GM23248 (cell line): ENCODE data around the gene ARHGEF38. TPM values are rescaled to one million over a fixed set of nuclear protein-coding genes. Genes with fewer than 3 reads are reported as not detected.

Experiments
- DNase-seq: peaks from one replicate; pipeline ENCODE4 v3.0.0-alpha.2; 2015
- H2AFZ ChIP-seq: fragments of 200-600 bp; sonication (generic); 2 replicates; pipeline ENCODE4 v1.6.1; 2016; ENCODE audit warnings: antibody characterized with exemption
- H3F3A ChIP-seq: fragments of 200-600 bp; sonication (generic); 2 replicates; pipeline ENCODE4 v1.6.1; 2016; ENCODE audit warnings: mild to moderate bottlenecking, antibody characterized with exemption, mixed run types; ENCODE audit not compliant: insufficient read depth
- H3K27ac ChIP-seq: fragments of 200-600 bp; sonication (generic); 2 replicates; pipeline ENCODE4 v1.5.1; 2016; ENCODE audit warnings: mild to moderate bottlenecking
- H3K27me3 ChIP-seq: fragments of 200-600 bp; sonication (generic); replicated peaks from 2 replicates; pipeline ENCODE4 v1.6.1; 2016; ENCODE audit warnings: mild to moderate bottlenecking; ENCODE audit not compliant: insufficient read depth
- H3K36me3 ChIP-seq: fragments of 200-600 bp; sonication (generic); 2 replicates; pipeline ENCODE4 v1.6.1; 2016; ENCODE audit warnings: low read depth, mild to moderate bottlenecking
- H3K4me1 ChIP-seq: fragments of 200-600 bp; sonication (generic); 2 replicates; pipeline ENCODE4 v1.6.1; 2016; ENCODE audit warnings: mild to moderate bottlenecking; ENCODE audit not compliant: insufficient read depth
- H3K4me2 ChIP-seq: fragments of 200-600 bp; sonication (generic); one replicate; pipeline ENCODE4 v1.6.1; 2016; ENCODE audit warnings: mild to moderate bottlenecking; ENCODE audit not compliant: unreplicated experiment
- H3K4me3 ChIP-seq: fragments of 200-600 bp; sonication (generic); 2 replicates; pipeline ENCODE4 v1.5.1; 2016; ENCODE audit warnings: mild to moderate bottlenecking
- H3K79me2 ChIP-seq: fragments of 200-600 bp; sonication (generic); 2 replicates; pipeline ENCODE4 v1.6.1; 2016; ENCODE audit warnings: mild to moderate bottlenecking; ENCODE audit not compliant: insufficient read depth
- H3K9ac ChIP-seq: fragments of 200-600 bp; sonication (generic); 2 replicates; pipeline ENCODE4 v1.6.1; 2016; ENCODE audit warnings: mild to moderate bottlenecking
- H3K9me2 ChIP-seq: fragments of 200-600 bp; sonication (generic); 2 replicates; pipeline ENCODE4 v1.6.1; 2016; ENCODE audit warnings: mixed run types, mild to moderate bottlenecking, moderate library complexity; ENCODE audit not compliant: insufficient read depth
- H3K9me3 ChIP-seq: fragments of 200-600 bp; sonication (generic); one replicate; pipeline ENCODE4 v1.6.1; 2017; ENCODE audit warnings: low read depth
- H4K20me1 ChIP-seq: fragments of 200-600 bp; sonication (generic); 2 replicates; pipeline ENCODE4 v1.6.0; 2016; ENCODE audit not compliant: insufficient read depth
- EZH2 ChIP-seq: fragments of 200-600 bp; sonication (generic); IDR thresholded peaks from 2 replicates; pipeline ENCODE4 v1.6.1; 2018; ENCODE audit warnings: antibody characterized with exemption, mild to moderate bottlenecking; ENCODE audit not compliant: insufficient read depth, poor library complexity, severe bottlenecking
- EZH2phosphoT487 ChIP-seq: fragments of 200-600 bp; sonication (generic); IDR thresholded peaks from 2 replicates; pipeline ENCODE4 v1.6.1; 2018; ENCODE audit warnings: antibody characterized with exemption, moderate library complexity, mild to moderate bottlenecking, low read depth; ENCODE audit not compliant: insufficient read depth
- WGBS, 2 experiments: methylation state at CpG; one replicate each; pipeline ENCODE4 v1.1.6; 2015 to 2017; ENCODE audit warnings: low lambda C conversion rate in 2 of 2, low coverage in 1 of 2; ENCODE audit errors: missing lambda C conversion rate in 2 of 2; 5-methylcytosine and 5-hydroxymethylcytosine counted together
- in situ Hi-C: fragments of 300-500 bp; cut with MboI; formaldehyde crosslinking; loops from 2 replicates; pipeline ENCODE4 v1.15.0; 2020
- polyA plus RNA-seq: library from polyadenylated mRNA; unstranded; fragments of >200 nt; fragmentation: Nextera tagmentation; extraction: Ambion mirVana; gene quantifications from 2 replicates; pipeline ENCODE4 v1.2.1, GENCODE V29; 2016
- total RNA-seq: library from RNA; depleted of rRNA; stranded (reverse); fragments of >200 nt; shearing (Covaris generic); gene quantifications from 2 replicates; pipeline ENCODE4 v1.2.3, GENCODE V29; 2014

Gene ARHGEF38
- total and polyA plus RNA-seq, 2 experiments from 2014 or later: not detected

DNA sequence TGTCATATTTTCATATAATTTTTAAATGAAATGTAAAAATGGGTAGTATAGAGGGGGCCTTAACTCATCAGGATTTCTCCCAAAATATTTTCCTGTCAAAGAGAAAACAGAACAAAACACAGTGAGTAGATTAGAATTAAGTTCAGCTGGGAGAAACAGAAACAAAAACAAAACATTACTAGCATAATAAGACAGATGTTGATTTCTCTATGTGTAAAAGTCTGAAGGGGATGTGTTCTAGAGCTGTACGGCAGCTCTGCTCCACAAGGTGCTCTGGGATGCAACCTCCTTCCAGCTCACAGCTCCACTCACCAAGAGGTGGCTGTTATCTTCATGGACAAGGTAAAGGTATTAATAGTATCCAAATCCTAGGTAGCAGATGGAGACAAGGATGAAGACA lies 72.8 kb downstream of the ARHGEF38 start:
- Histone ChIP-seq H3K79me2 (no peaks in the 10 kb centered on the region), H3K36me3 (no peaks in the 10 kb centered on the region), H3K9ac (no peak overlapping the region), H3K4me1 (no peaks in the 10 kb centered on the region), H3F3A (no peaks in the 10 kb centered on the region), H3K4me3 (no peak overlapping the region), H3K4me2 (no peak overlapping the region), H3K9me3 (no peaks in the 10 kb centered on the region), H3K27ac (no peak overlapping the region), H2AFZ (no peak overlapping the region), H3K27me3 (peaks cover 12% of the 10 kb centered on the region), H3K9me2 (no peaks in the 10 kb centered on the region), H4K20me1 (no peaks in the 10 kb centered on the region)
- no peak for TF ChIP-seq EZH2phosphoT487
- TF ChIP-seq EZH2: no peak
- in situ Hi-C loops: no loop called here
- no peak for DNase-seq
- WGBS, 2 experiments: 17 to 56% methylated on average over 1 of the region's 1 CpG

DNA sequence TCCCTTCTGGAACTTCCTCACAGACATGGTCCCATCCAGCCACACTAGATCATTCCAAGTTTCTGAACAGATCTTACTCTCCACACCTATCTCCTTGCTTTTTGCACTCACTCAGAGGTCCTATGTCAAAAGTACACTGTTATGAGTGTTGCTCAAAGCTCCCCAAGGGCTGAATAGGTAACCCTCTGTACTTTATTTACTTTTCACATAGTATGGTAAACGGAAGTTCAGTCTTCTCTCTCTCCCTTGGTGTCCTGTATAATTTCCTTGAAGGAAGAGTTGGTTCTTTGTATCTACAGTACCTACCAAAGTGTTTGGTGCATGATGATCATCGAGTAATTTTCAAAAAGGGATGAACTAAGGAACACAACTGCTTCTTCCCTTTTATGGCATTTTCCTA lies 74.4 kb downstream of the ARHGEF38 start:
- Histone ChIP-seq H3K4me3 (no peak overlapping the region), H3K9me2 (no peaks in the 10 kb centered on the region), H2AFZ (no peak overlapping the region), H3K79me2 (no peaks in the 10 kb centered on the region), H3K27ac (no peak overlapping the region), H3K9ac (no peak overlapping the region), H3K36me3 (no peaks in the 10 kb centered on the region), H3K9me3 (no peaks in the 10 kb centered on the region), H3K27me3 (peaks cover 12% of the 10 kb centered on the region), H3K4me2 (no peak overlapping the region), H3F3A (no peaks in the 10 kb centered on the region), H4K20me1 (no peaks in the 10 kb centered on the region), H3K4me1 (no peaks in the 10 kb centered on the region)
- DNase-seq: no peak
- TF ChIP-seq EZH2 (no peak), EZH2phosphoT487 (no peak)
- in situ Hi-C loops: no loop called here
- WGBS, 2 experiments: 17 to 19% methylated on average over 2 of the region's 2 CpGs

DNA sequence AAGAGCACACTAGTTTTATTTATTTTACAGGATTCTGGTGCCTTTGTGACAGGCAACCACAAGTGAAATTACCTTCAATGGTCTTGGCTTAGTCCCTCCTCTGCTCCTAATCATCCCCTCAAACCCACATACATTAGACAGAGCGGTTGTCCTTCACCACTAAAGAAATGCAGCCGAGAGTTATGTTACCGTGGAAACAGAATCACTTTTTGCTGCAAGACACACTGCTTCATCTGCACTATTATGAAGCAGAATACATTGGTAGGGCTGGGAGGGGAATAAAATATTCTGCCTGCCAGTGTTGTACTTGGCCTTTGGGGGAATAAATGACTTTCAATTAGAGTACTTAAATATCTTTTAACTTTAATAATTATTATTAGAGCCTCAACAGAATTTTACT lies 75.2 kb downstream of the ARHGEF38 start:
- Histone ChIP-seq H4K20me1 (no peaks in the 10 kb centered on the region), H3K27ac (no peak overlapping the region), H3K36me3 (no peaks in the 10 kb centered on the region), H3K9me3 (no peaks in the 10 kb centered on the region), H3K27me3 (peaks cover 12% of the 10 kb centered on the region), H2AFZ (no peak overlapping the region), H3K79me2 (no peaks in the 10 kb centered on the region), H3K9ac (no peak overlapping the region), H3K9me2 (no peaks in the 10 kb centered on the region), H3K4me1 (no peaks in the 10 kb centered on the region), H3K4me3 (no peak overlapping the region), H3F3A (no peaks in the 10 kb centered on the region), H3K4me2 (no peak overlapping the region)
- in situ Hi-C loops: no loop called here
- no peak for TF ChIP-seq EZH2phosphoT487
- no peak for DNase-seq
- 21% methylated on average over 3 of the region's 3 CpGs for WGBS, 2 experiments

DNA sequence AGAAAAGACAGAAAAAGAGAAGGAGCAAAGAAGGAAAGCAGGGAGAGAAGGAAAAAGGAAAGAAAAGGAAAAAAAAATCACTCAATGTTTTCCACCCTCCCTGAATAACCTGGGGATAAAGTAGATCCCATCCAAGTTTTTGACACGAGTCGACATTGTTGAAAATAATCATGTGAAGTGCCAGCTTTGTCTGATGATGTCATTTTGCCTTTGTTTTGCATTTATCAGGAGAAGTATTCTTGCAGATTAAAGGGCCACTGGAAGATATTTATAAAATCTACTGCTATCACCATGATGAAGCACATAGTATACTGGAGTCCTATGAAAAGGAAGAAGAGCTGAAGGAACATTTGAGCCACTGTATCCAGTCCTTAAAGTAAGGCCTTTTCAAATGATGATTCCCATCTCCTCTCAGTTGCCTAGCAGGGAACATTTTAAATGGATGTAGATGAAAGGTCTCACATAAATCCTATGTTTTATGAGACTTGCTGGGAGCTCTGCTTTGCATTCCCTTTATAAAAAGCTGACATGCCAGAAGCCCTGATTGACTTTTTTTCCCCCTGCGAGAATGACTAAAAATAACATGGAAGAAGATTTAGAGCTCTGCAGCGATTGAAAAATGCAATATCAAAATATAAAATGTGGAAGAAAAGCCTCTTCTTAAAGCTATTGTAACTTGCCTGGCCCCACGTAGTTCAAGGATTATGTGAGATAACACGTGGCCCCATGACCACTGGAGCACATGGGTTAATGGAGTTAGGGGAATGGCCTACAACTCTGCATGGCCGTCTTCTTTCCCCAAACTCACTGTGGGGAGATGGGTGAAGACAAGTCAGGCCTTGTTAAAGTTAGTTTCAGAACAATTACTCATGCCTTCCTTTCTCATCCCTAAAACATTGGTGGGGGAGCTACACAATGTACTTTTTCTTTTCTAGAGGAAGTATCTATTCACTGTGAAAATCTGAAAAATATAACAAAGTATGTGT lies 78.5 kb downstream of the ARHGEF38 start:
- H2AFZ ChIP-seq: no peak overlapping the region
- peaks cover 19% of the 10 kb centered on the region for H3K27me3 ChIP-seq
- DNase-seq: no peak
- no peak overlapping the region for H3K9ac ChIP-seq
- WGBS, 2 experiments: 46 to 53% methylated on average over 7 of the region's 7 CpGs
- H4K20me1 ChIP-seq: no peaks in the 10 kb centered on the region
- H3K4me2 ChIP-seq: no peak overlapping the region
- no peaks in the 10 kb centered on the region for H3K79me2 ChIP-seq
- H3K9me3 ChIP-seq: no peaks in the 10 kb centered on the region
- H3K4me1 ChIP-seq: no peaks in the 10 kb centered on the region
- H3K4me3 ChIP-seq: no peak overlapping the region
- no peak overlapping the region for H3K27ac ChIP-seq
- H3K9me2 ChIP-seq: no peaks in the 10 kb centered on the region
- in situ Hi-C loops: no loop called here
- H3K36me3 ChIP-seq: no peaks in the 10 kb centered on the region
- H3F3A ChIP-seq: no peaks in the 10 kb centered on the region
- TF ChIP-seq EZH2phosphoT487: no peak
- TF ChIP-seq EZH2: no peak
